Measurements from ENCODE around the gene TAF6L.

Gene TAF6L

DNA sequence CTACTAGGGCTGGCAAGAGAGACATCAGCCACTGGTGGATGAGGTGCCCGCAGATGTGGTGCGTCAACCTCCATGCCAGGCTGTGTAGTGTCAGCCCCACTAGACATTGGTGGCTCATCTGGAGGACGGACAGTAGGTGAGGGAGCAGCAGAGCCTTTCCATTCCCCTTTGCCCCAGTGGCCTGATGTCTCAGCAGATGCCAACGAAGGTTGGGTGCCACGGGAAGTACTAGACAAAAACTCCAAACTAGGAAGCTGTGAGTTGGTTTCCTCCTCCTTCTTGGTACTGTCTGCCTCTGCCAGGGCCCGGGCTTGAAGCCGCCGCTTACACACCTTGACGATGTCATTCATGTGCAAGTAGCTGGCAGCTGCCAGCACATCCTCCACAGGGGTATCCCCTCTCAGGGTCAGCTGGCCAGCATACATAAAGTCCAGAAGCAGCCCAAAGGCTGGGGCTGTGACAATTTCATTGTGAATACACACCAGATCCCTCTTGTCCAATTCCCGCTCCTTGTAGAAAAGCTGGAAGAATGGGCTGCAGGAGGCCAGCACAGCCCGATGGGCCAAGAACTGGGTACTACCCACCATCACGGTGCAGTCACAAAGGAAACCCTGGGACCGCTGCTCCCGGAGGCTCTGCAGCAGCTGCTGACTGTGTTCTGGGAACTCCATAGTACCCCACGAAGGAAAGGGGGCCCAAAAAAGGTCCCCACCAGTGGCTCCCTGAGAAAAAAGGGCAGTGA lies 18.0 kb upstream of the TAF6L start:
- peak overlapping the region; percentile 80 for H3K27ac ChIP-seq
- TF ChIP-seq, protein P1, sequence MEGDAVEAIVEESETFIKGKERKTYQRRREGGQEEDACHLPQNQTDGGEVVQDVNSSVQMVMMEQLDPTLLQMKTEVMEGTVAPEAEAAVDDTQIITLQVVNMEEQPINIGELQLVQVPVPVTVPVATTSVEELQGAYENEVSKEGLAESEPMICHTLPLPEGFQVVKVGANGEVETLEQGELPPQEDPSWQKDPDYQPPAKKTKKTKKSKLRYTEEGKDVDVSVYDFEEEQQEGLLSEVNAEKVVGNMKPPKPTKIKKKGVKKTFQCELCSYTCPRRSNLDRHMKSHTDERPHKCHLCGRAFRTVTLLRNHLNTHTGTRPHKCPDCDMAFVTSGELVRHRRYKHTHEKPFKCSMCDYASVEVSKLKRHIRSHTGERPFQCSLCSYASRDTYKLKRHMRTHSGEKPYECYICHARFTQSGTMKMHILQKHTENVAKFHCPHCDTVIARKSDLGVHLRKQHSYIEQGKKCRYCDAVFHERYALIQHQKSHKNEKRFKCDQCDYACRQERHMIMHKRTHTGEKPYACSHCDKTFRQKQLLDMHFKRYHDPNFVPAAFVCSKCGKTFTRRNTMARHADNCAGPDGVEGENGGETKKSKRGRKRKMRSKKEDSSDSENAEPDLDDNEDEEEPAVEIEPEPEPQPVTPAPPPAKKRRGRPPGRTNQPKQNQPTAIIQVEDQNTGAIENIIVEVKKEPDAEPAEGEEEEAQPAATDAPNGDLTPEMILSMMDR (IDR thresholded peaks at IDR 0.05) = no peak
- no peak for TF ChIP-seq ZFX (IDR thresholded peaks at IDR 0.05; ENCODE audit: borderline replicate concordance)

DNA sequence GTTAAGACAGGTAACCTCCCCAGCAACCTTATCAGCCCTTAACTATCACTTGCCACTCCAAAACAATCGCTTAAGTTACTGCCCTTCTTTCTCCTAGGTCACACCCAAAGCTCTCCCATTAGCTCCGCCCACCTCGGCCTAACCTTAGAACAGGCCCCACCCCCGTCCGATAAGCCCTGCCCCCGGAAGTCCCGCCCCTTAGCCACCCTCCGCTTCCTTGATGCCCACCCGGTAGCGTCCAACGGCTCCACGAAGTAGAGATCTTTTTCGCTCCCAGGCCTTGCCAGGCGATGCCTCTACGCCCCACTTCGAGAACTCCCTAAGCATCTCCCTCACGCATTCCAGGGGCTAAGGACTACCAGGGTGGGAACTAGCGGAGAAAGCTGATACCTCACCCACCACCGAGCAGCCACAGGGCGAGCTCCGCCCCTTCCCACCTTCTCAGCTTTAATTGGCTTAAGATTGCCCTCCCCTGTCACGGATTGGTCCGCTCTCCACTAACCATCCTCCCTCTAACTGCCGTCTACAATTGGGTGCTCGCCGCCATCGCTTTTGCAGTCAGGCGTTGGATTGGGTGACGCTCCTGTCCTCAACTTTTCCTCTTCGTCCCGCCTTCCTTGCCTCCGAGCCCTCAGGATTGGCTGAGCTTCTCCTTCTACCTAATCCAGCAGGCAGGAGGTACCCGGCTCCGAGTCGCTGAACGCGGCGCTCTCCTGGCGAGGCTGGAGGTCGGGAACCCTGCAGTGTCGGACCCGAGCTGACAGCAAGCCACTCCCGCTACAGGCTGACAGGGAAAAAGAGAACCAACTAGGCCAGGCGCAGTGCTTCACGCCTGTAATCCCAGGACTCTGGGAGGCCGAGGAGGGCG lies 17.2 kb upstream of the TAF6L start, which contains the start of gene ZBTB3:
Gene ZBTB3 (minus strand): TSS at position 425 of the 868 bp plus-strand sequence. CDS start 496 bp downstream, outside the sequence.
- no peak for TF ChIP-seq ZFX (IDR thresholded peaks at IDR 0.05; ENCODE audit: borderline replicate concordance)
- TF ChIP-seq, protein P1 (IDR thresholded peaks at IDR 0.05) = no peak
- H3K27ac ChIP-seq = peak within 1 kb of the TSS; percentile 80

GRCh38 chr11:62755086-62755615 lies 16.0 kb upstream of the TAF6L start:
- H3K27ac ChIP-seq = peak overlapping the region; percentile 80
- no peak for TF ChIP-seq ZFX (IDR thresholded peaks at IDR 0.05; ENCODE audit: borderline replicate concordance)
- TF ChIP-seq, protein P1 (IDR thresholded peaks at IDR 0.05) = no peak

- no peak overlapping the region for H3K27ac ChIP-seq
- no peak for TF ChIP-seq ZFX (IDR thresholded peaks at IDR 0.05; ENCODE audit: borderline replicate concordance)
Observed at GRCh38 chr11:62757846-62758788, 13.1 kb upstream of the TAF6L start.

DNA sequence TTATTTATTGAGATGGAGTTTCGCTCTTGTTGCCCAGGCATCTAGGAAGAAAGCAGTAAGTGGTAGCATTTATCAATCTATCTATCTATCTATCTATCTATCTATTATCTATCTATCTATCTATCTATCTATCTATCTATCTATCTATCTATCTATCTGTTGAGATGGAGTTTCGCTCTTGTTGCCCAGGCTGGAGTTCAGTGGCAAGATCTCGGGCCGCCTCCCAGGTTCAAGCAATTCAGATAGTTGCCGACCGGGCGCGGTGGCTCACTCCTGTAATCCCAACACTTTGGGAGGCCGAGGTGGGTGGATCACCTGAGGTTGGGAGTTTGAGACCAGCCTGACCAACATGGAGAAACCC lies 10.3 kb upstream of the TAF6L start:
- H3K27ac ChIP-seq = peak overlapping the region; percentile 74

DNA sequence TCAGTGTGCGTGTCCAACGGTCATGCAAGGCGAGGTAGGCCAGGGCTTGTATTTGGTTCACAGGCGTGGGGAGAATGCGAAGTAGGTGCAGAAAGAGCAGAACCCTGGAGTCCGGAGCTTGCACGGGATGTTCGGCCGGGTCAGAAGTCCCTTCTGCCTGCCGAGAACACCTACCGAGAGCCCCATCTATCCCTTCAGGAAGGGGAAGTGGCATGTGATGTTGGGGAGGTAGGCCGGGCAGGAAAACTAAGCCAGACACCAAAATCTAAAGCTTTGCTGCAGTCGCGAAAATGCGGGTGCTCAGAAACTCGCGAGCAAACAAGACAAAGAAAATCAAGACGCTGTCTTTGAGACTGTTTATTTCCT lies 435 bp upstream of the TAF6L start:
- H3K27ac ChIP-seq = peak overlapping the region; percentile 94
- TF ChIP-seq, protein P1 (IDR thresholded peaks at IDR 0.05) = no peak
- TF ChIP-seq ZFX (IDR thresholded peaks at IDR 0.05; ENCODE audit: borderline replicate concordance) = no peak

DNA sequence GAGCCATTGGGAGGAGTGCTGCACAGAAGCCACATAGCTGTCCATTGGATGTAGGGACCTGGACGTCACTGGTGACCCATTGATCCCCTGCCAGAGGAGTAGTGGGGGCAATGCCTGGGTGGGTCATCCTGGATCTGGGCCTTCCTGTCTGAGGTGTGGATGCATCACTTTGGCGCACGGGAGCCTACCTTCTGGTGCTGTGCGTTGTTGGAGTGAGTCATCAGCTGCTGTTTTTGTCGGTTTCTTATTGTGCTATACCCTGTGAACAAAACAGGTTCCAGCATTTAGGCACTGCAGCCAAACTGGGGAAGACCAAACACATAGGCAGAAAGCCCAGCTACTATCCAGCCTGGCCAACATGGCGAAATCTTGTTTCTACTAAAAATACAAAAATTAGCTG lies 3.2 kb downstream of the TAF6L start:
- no peak overlapping the region for H3K27ac ChIP-seq
- TF ChIP-seq, protein P1 (IDR thresholded peaks at IDR 0.05) = no peak
- TF ChIP-seq ZFX (IDR thresholded peaks at IDR 0.05; ENCODE audit: borderline replicate concordance) = no peak

Measured in 22Rv1 (cell line).